SKM-1 (cell line): ENCODE data around the gene PPP4R2.
"Not testable (repeated sequence)": the region's sequence is repeated elsewhere in the genome, so short reads cannot be mapped to it uniquely, and the experiment has no call there.

Experiments
- DNase-seq: peaks from one replicate; lab custom pipeline; 2025; ENCODE audit not compliant: unreplicated experiment; lab: John Stamatoyannopoulos, UW

Gene PPP4R2

GRCh38 chr3:73021301-73021835 is 24.8 kb downstream of the PPP4R2 start:
- DNase-seq: no peak

- DNase-seq: no peak
These were observed 28.2 kb downstream of the PPP4R2 start for GRCh38 chr3:73024836-73025235.

GRCh38 chr3:73026111-73026759 is 29.6 kb downstream of the PPP4R2 start:
- DNase-seq: no peak

- DNase-seq: no peak
These were observed 30.1 kb downstream of the PPP4R2 start for GRCh38 chr3:73026760-73027113.

- no peak for DNase-seq
These were observed 32.2 kb downstream of the PPP4R2 start for GRCh38 chr3:73028803-73029202.

- no peak for DNase-seq
These were observed 32.7 kb downstream of the PPP4R2 start for GRCh38 chr3:73029321-73029796.

- DNase-seq: no peak
These were observed 33.5 kb downstream of the PPP4R2 start for GRCh38 chr3:73030073-73030597.

GRCh38 chr3:73031573-73032103 is 35.0 kb downstream of the PPP4R2 start:
- DNase-seq: no peak

GRCh38 chr3:73036694-73037591 is 40.3 kb downstream of the PPP4R2 start:
- no peak for DNase-seq

- no peak for DNase-seq
These were observed 44.9 kb downstream of the PPP4R2 start for GRCh38 chr3:73041537-73041936.

- DNase-seq: no peak
These were observed 46.8 kb downstream of the PPP4R2 start for GRCh38 chr3:73043414-73043813.

GRCh38 chr3:73045391-73045790 is 48.8 kb downstream of the PPP4R2 start:
- no peak for DNase-seq

GRCh38 chr3:73046195-73046594 is 49.6 kb downstream of the PPP4R2 start:
- no peak for DNase-seq

GRCh38 chr3:73049319-73049718 is 52.7 kb downstream of the PPP4R2 start:
- DNase-seq: no peak

GRCh38 chr3:73052857-73053256 is 56.2 kb downstream of the PPP4R2 start:
- no peak for DNase-seq

GRCh38 chr3:73055583-73055982 is 59.0 kb downstream of the PPP4R2 start:
- DNase-seq: no peak

- DNase-seq: no peak
These were observed 59.6 kb downstream of the PPP4R2 start for GRCh38 chr3:73056014-73056844.

- no peak for DNase-seq
These were observed 60.2 kb downstream of the PPP4R2 start for GRCh38 chr3:73056845-73057150.

- no peak for DNase-seq
These were observed 63.7 kb downstream of the PPP4R2 start for GRCh38 chr3:73060302-73060723.

GRCh38 chr3:73061416-73061815 is 64.8 kb downstream of the PPP4R2 start, which contains the start of gene EBLN2:
TSS of gene EBLN2 (plus strand) at chr3:73061659. CDS start at chr3:73062082, 423 bp downstream.
- DNase-seq: no peak

- not testable (repeated sequence) for DNase-seq
These were observed 69.6 kb downstream of the PPP4R2 start for GRCh38 chr3:73066243-73066642.
